ENCODE results near the gene RAPGEF4. TPM values are rescaled to one million over a fixed set of nuclear protein-coding genes. Genes with fewer than 3 reads are reported as not detected.
A peak's percentile ranks its signal among the peaks of the same experiment; 100 is the strongest.
"Not testable (repeated sequence)": the region's sequence is repeated elsewhere in the genome, so short reads cannot be mapped to it uniquely, and the experiment has no call there.

RAPGEF4 gene
- total RNA-seq, 1 donor from 2014 or later, result 21.8 TPM

GRCh38 chr2:173091910-173092309 is 356.3 kb downstream of the RAPGEF4 start:
- Histone ChIP-seq H3K4me1 (peaks cover 25% of the 10 kb centered on the region), H3K36me3 (peaks cover 16% of the 10 kb centered on the region), H3K9me3 (no peaks in the 10 kb centered on the region), H3K4me3 (no peak overlapping the region), H3K27me3 (no peaks in the 10 kb centered on the region), H3K27ac (peak overlapping the region; percentile 31)
- DNase-seq (no peak), ATAC-seq (no peak)
- intact Hi-C loops (cut with DNase I), result no loop called here
- no peak for TF ChIP-seq CTCF (IDR thresholded peaks at IDR 0.05)

GRCh38 chr2:173092844-173093402 is 357.3 kb downstream of the RAPGEF4 start:
- Histone ChIP-seq H3K27me3 (no peaks in the 10 kb centered on the region), H3K27ac (no peak overlapping the region), H3K4me1 (peaks cover 15% of the 10 kb centered on the region), H3K4me3 (no peak overlapping the region), H3K9me3 (no peaks in the 10 kb centered on the region), H3K36me3 (peaks cover 16% of the 10 kb centered on the region)
- intact Hi-C loops (cut with DNase I), result no loop called here
- TF ChIP-seq CTCF (IDR thresholded peaks at IDR 0.05), result no peak
- ATAC-seq (no peak), DNase-seq (no peak)

- H3K36me3 ChIP-seq, result peaks cover 16% of the 10 kb centered on the region
- DNase-seq; intact Hi-C loops (cut with DNase I); ATAC-seq; H3K27me3 ChIP-seq; H3K27ac ChIP-seq; H3K4me3 ChIP-seq; H3K9me3 ChIP-seq: not testable (repeated sequence)
- H3K4me1 ChIP-seq, result peaks cover 15% of the 10 kb centered on the region
Observed at GRCh38 chr2:173093617-173094016, 358.0 kb downstream of the RAPGEF4 start.

- Histone ChIP-seq H3K4me1 (peaks cover 15% of the 10 kb centered on the region), H3K4me3 (no peak overlapping the region), H3K27ac (no peak overlapping the region), H3K9me3 (no peaks in the 10 kb centered on the region), H3K27me3 (no peaks in the 10 kb centered on the region), H3K36me3 (peaks cover 16% of the 10 kb centered on the region)
- no peak for DNase-seq
- TF ChIP-seq CTCF (IDR thresholded peaks at IDR 0.05), result no peak
- intact Hi-C loops (cut with DNase I), result no loop called here
- no peak for ATAC-seq
Observed at GRCh38 chr2:173094731-173095130, 359.1 kb downstream of the RAPGEF4 start.

GRCh38 chr2:173095356-173095755 is 359.7 kb downstream of the RAPGEF4 start:
- peaks cover 15% of the 10 kb centered on the region for H3K4me1 ChIP-seq
- TF ChIP-seq CTCF (IDR thresholded peaks at IDR 0.05), result no peak
- H3K4me3 ChIP-seq, result no peak overlapping the region
- no peaks in the 10 kb centered on the region for H3K27me3 ChIP-seq
- H3K27ac ChIP-seq, result no peak overlapping the region
- no peaks in the 10 kb centered on the region for H3K9me3 ChIP-seq
- intact Hi-C loops (cut with DNase I), result no loop called here
- ATAC-seq (no peak), DNase-seq (no peak)
- peaks cover 16% of the 10 kb centered on the region for H3K36me3 ChIP-seq

GRCh38 chr2:173099271-173099670 is 363.6 kb downstream of the RAPGEF4 start:
- no peak overlapping the region for H3K4me3 ChIP-seq
- no peaks in the 10 kb centered on the region for H3K27me3 ChIP-seq
- H3K36me3 ChIP-seq, result no peaks in the 10 kb centered on the region
- TF ChIP-seq CTCF (IDR thresholded peaks at IDR 0.05), result no peak
- no peaks in the 10 kb centered on the region for H3K9me3 ChIP-seq
- DNase-seq, result no peak
- H3K27ac ChIP-seq, result no peak overlapping the region
- peaks cover 3% of the 10 kb centered on the region for H3K4me1 ChIP-seq
- intact Hi-C loops (cut with DNase I), result no loop called here
- no peak for ATAC-seq

Measured in upper lobe of right lung (tissue), 1 donor.